Body of pancreas (tissue), 4 donors: ENCODE measurements around the gene TMEM30B.

Experiments used
- CTCF ChIP-seq, 7 experiments: fragments of 450-650 bp in 4 of 7; fragments of 200-600 bp in 3 of 7; sonication (generic) in 3 of 7; IDR thresholded peaks; one replicate each; pipeline ENCODE4 v1.5.1; 2016 to 2019; ENCODE audit warnings: antibody characterized with exemption in 7 of 7
- POLR2A ChIP-seq, 3 donors: fragments of 450-650 bp; IDR thresholded peaks; one replicate each; pipeline ENCODE4 v1.6.1; 2016; ENCODE audit warnings: antibody characterized with exemption in 3 of 3, mild to moderate bottlenecking in 2 of 3

- no peak for TF ChIP-seq CTCF (IDR thresholded peaks at IDR 0.05)
- no peak for TF ChIP-seq POLR2A (IDR thresholded peaks at IDR 0.05)
Measured at GRCh38 chr14:61304688-61305087, 23.6 kb upstream of the TMEM30B start.
